Measurements from ENCODE around the gene C1orf174.
A peak's percentile ranks its signal among the peaks of the same experiment; 100 is the strongest.

Gene C1orf174

DNA sequence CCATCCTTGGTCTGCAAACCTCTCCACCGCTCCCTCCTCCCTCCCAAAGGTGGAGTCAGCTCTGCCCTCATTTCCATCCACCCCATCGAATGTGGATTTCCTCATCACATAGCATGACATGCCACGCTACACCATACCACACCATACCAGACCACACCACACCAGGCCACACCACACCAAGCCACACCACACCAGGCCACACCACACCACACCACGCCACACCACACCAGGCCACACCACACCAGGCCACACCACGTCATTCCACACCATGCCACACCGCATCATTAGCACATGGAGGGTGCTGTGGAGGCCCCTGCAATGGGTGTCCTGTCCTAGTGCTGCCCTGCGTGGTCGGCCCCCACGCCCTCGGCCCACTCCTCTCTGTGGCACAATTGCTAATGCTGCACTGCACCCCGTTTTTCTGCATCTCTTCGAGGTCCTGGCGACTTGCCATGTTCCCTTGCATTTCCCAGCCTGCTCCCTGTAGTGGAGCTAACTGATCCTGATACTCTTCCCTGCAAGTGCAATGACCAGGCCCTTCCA, 31.5 kb downstream of the C1orf174 start:
- DNase-seq: no peak

DNA sequence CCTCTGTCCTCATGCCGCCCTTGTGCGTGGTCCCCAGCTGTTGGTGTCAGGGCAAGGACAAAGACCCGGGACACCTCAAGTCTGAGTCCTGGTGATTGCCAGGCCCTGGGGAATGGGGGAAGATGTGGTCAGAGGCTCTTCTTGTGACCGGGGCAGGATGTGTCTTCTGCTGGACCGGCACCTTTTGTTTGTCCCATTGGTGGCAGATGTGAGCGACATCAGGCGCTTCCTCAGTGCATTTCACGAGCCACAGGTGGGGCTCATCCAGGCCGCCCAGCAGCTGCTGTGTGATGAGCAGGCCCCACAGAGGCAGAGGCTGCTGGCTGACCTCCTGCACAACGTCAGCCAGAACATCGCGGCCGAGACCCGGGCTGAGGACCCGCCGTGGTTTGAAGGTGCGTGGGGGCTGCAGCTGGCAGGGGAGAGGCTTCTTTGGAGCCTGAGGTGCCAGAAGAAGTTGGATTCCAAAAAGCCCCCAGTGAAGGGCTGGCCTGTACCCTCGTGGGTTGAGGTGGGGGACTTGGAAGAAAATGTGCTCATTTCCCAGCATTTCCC, 34.4 kb downstream of the C1orf174 start:
- no peak for DNase-seq

DNA sequence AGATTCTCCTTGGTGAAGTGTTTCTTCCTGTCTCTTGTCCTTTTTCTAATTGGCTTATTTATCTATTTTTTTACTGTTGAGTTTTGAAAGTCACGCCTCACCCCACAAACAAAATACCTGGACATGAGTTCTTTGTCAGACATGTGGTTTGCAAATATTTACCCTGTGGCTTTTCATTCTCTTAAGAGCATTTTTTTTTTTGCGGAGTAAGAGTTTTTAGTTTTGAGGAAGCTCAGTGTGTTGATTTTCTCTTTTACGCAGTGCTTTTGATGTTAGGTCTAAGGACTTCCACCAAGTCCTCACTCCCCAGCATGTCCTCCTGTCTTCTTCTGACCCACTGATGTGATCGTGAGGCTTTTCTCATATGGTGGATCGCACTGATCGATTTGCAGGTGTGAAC, 35.2 kb downstream of the C1orf174 start:
- DNase-seq: no peak

DNA sequence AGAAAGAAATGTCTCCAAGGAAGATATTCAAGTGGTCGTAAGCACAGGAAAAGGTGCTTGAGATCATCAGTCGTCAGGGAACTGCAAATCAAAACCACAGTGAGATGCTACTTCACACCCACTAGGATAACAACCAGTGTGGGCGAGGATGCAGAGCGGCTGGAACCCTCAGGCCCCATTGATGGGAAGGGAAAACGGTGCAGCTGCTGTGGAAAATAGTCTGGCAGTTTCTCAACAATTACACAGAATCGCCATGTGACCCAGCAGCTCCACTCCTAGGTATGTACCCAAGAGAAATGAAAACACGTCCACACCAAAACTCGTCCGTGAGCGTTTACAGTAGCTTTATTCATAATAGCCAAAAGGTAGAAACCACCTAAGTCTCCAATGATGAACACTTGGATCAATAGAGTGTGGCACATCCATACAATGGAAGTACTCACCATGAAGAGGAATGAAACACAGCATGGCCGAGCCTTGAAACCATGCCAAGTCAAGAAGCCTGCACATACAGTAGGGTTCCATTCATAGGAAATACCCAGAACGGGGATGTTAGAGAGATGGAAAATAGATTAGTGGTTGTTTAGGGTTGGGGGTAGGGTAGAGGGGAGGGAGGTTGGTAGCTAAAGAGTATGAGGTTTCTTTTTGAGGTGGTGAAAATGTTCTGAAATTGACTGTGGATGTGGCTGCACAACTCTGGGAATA, 36.7 kb downstream of the C1orf174 start:
- no peak for DNase-seq

DNA sequence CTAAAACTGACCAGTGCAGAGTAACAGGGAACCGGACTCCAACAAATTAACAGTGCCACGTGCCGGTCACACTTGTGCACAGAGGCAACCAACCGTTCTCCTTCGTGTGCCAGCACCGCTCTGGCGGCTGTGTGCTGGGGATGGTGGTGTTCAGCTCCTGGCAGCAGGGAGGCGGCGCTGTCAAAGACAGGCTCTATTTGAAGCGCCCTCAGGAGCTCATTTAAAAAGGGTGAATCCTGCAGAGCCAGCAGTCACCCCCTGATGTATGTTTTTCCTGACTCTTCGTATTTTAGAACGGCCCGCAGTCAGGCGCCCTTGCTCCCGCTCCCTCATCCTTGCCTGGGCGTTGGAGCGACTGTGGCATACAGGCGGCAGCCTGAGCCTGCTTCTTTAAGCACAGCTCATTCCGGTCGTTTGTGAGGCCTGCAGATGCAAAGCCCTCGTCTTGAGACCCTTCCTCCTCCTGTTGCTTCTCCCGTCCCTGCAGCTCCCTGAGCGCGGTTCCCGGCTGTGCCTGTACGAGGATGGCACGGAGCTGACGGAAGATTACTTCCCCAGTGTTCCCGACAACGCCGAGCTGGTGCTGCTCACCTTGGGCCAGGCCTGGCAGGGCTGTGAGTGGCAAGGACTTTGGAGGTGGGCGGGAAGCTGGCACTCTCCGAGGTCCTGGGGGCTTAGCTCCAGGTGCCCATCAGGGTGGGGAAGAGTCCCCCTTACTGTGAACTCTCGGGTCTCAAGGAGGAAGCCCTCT, 41.7 kb downstream of the C1orf174 start:
- DNase-seq: peak in 1 of 5 experiments; percentile 52

DNA sequence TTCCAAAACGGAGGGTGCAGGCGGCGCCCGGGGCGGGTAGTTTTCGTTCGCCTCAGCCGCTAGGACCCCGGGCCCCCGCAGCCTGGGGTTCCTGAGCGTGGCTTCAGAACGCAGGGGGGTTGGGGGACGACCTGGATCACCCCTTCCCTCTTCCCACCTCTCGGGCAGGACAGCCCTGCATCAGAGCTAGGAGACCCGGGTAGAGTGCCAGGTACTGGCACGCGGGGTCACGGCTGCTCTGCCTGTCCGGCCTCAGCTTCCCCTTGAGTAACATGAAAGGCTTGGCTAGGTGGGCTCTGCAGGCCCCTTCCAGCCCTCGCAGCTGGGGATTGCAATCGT, 42.3 kb downstream of the C1orf174 start:
- no peak for DNase-seq

DNA sequence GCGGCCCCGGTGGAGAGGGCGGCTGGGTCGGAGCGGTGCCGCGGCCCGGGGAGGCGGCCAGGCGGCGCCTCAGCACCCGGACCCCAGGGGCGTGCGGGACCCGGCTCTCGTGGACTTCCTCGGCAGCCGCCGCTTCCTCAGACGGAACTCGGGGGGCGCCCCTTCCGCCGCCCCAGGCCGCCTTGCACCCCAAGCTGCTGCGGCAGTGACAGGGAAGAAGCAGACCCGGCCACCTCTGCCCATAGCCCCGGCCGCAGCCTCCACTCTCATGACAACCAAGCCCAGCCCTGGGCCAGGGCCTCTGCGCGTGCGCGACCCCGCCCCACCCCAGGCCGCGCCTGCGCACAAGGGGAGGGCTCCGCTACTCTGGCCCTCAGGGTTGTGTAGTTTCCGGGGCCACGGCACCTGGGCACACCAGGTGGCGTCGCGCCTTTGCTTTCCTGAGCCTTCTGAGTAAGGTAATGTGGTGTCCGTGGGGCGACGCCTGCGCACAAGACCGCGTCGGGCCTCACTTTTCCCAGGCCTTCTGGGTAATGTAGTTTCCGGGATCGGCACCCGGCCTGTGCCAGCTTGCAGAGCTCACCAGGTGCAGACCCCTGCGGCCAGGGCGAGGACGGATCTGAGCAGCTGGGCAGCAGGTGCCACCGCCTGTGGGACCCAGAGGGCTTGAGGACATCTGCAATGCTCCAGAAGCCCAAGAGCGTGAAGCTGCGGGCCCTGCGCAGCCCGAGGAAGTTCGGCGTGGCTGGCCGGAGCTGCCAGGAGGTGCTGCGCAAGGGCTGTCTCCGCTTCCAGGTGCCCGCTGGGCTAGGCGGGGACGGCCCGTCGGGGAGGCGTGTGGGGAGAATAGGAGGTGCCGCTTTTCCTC, 42.9 kb downstream of the C1orf174 start, which contains the start of the genes CEP104 and DFFB:
Gene CEP104 (minus strand): TSS at position 289 of the 868 bp plus-strand sequence. CDS start 4,804 bp downstream, outside the sequence.
Gene DFFB (plus strand): TSS at position 554 of the 868 bp plus-strand sequence. CDS start 128 bp downstream, at position 682.
- peak; percentile 92 to 99 (median 97) for DNase-seq

DNA sequence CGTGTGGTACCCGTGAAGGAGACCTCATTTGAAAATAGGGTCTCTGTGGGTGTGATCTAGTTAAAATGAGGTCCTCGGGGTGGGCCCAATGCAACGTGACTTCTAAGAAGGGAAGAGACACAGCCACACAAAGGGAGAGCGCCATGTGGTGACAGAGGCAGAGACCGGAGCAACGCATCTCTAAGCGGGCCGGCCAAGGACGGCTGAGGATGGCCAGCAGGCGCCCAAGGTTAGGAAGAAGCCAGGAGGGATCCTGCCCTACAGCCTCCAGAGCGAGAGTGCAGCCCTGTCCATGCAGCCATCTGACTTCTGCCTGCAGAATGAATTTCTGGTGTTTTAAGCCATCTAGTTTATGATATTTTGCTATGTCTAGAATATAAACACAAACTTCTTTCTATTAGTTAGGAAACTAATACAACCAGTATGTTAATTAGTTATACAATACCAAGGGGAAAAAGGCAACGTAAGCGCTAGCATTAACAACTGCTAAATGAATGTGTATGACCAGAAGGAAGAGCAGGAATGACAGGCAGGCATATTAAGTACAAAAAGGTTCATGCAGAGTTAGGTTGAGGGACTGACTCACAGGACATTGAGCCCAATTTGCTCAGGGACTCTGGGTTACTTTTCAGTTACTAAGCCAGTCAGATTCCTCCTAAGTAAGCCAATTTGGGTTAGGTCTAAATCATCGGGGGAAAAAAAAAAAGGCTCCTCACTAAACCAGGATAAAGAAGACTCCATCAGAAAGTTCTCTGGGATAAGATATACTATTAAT, 47.2 kb downstream of the C1orf174 start:
- DNase-seq: no peak

DNA sequence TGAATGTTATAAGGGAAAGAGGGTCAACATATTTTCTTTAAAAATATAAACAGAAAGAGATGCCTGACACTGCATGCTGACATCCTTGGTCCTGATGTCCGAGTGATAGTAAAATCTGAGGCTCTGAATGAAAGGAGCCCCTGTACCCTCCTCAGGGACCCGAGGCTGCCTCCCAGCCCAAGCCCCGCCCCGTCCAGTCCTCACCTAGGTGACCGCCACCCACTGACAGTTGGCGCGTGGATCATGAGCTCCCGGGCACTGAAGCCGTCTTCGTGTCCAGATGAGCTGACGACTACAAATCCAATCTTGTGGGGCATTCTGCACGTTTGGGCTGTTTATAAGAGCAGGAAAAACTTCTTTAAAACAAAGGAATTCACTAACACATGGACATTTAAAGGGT, 48.0 kb downstream of the C1orf174 start:
- DNase-seq: no peak

DNA sequence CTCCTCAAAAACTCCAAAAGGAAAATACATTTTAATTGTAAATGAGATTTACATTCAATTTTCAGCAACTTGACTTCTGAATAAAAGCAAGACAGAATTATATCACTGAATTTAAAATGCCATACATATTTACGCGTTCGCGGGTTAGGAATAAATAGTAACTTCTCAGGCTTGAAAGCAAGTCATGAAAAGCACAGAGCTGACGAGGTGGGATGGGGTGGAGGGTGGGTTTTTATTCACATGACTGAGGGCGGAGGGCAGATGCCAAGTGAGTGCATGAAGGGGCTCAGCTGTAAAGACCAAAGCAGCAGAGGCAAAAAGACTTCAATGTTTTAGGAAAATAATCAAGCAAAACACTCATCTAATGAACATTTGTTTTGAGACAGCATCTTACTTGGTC, 48.8 kb downstream of the C1orf174 start:
- no peak for DNase-seq

DNA sequence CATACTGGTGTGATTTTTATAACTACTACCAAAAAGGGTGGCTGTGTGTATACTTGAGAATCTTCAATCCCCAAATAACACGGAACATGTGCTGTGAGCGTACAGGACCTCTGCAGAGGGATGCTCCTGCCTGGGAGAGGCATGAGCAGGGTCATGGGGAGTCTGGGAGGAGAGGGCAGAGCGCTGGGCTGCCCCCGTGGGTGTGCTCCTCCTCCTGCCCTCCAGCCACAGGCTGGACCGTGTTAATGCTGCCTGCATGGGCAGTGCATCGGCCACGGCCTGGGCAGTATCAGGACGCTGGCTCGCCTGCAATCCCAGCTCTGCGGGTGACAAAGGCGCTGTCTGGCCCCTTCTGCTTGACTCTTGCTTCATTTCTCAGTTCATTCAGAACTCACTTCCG, 49.2 kb downstream of the C1orf174 start:
- no peak for DNase-seq

DNA sequence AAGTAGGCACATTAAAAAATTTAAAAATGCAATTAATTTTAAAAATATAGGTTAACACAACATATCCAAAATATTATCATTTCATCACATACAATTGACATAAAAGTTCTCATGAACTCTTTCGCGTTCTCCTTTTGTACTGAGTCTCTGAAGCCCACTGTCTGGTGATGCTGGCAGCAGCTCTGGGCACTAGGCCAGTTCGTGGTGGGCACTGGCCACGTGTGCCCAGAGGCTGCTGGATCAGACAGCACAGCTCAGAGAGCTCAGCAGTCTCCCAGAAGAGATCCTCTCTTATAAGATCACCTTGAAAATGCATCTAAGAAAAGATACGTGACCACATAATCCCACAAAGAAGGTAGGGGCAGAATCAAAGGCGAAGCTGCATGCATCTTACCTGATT, 53.0 kb downstream of the C1orf174 start:
- DNase-seq: no peak

DNA sequence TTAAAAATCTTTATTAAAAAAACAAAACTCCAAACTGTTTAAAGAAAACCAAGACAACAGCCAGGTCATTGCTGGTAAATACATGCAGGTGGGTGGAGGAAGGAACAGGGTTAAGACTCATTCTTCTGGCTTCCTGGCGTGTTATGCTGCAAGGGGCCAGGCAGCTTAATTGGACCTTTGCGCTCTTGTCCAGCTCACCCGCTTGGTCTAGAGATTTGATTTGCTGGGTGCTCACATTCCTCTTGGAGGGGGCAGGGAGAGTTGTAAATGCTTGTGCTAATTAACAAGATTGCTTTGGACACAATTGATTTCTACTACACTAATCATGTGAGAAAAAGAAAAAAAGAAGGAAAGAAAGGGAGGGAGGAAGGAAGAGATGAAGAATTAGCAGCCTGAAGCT, 53.5 kb downstream of the C1orf174 start:
- no peak for DNase-seq

DNA sequence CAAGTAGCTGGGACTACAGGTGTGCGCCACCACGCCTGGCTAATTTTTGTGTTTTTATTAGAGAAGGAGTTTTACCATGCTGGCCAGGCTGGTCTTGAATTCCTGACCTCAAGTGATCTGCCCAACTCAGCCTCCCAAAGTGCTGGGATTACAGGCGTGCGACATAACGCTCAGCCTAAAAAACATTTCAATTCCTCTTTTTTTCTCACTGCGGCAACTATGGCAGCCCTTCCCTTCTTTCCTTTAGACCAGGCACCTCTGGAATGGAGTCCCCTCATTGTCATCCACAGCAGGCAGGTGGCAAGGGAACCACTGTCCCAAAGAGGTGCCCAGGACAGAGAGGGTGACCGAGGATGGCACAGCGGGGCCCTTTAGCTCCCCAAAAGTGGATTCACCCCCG, 57.2 kb downstream of the C1orf174 start:
- no peak for DNase-seq

DNA sequence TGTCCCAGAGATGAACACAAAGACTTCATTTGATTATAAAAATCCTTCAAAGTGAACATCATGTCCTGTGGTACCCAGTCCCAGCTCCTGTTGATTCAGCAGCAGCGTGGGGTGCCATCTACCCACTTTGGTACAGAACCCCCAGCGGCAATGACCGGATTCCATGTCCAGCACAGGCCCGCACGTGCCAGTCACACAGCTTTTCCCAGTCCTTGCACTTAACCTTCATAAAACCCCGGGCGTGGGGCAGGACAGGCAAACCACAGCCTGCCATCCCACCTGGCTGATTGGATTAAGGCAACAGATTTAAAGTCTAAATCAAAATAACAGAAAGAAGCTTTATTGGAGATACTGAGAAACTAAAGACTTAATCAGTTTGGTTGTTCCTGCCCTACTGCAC, 58.6 kb downstream of the C1orf174 start:
- DNase-seq: no peak

All from T-helper 2 cell (primary cell).